Nephron (organoid): ENCODE data around the gene TMPRSS11F.

Experiments
- H3K27ac Mint-ChIP-seq, 3 experiments: 2 replicates each; pipeline ENCODE4 v1.8.0; 2020; ENCODE audit warnings: mixed read lengths in 3 of 3, mild to moderate bottlenecking in 2 of 3, moderate library complexity in 1 of 3
- H3K27me3 Mint-ChIP-seq: 2 replicates; pipeline ENCODE4 v1.8.0; 2021; ENCODE audit warnings: low read depth, mild to moderate bottlenecking, moderate library complexity, mixed read lengths
- H3K36me3 Mint-ChIP-seq: 2 replicates; pipeline ENCODE4 v1.8.0; 2020; ENCODE audit warnings: low read depth, mixed read lengths
- H3K4me1 Mint-ChIP-seq: 2 replicates; pipeline ENCODE4 v1.8.0; 2020; ENCODE audit warnings: mixed read lengths
- H3K4me3 Mint-ChIP-seq, 3 experiments: 2 replicates each; pipeline ENCODE4 v1.8.0; 2020; ENCODE audit warnings: mild to moderate bottlenecking in 3 of 3, mixed read lengths in 3 of 3, moderate library complexity in 2 of 3
- H3K9me3 Mint-ChIP-seq: 2 replicates; pipeline ENCODE4 v1.8.0; 2020; ENCODE audit warnings: mixed read lengths
- TF ChIP-seq, protein P1 (sequence below), 3 experiments: fragments of 200-600 bp; sonication (generic); IDR thresholded peaks; one replicate each; pipeline ENCODE4 v1.5.0; 2021; ENCODE audit warnings: antibody characterized with exemption in 3 of 3; ENCODE audit not compliant: unreplicated experiment in 3 of 3

TMPRSS11F gene

DNA sequence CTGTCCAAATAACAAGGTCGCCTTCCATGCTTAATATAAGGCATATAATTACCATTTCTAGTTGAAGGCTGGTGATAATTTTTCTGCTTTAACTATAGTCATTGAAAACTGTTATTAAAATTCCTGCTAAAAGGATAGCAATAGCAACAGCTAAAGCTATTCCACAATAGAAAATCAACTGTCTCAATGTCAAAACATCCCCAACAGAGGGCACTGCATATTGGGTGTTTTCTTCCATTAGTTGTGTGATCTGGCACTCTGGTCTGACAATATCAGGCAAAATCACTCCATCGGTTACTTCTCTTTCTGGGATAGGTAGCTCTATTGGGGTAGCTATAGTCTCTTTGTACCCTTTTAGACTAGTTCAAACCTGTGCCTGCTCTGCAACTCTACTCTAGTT, 53.5 kb downstream of the TMPRSS11F start:
- Mint-ChIP-seq H3K9me3 (no peaks in the 10 kb centered on the region), H3K4me1 (no peaks in the 10 kb centered on the region), H3K4me3 (no peak overlapping the region), H3K27me3 (no peaks in the 10 kb centered on the region), H3K27ac (no peak overlapping the region), H3K36me3 (no peaks in the 10 kb centered on the region)
- TF ChIP-seq, protein P1, sequence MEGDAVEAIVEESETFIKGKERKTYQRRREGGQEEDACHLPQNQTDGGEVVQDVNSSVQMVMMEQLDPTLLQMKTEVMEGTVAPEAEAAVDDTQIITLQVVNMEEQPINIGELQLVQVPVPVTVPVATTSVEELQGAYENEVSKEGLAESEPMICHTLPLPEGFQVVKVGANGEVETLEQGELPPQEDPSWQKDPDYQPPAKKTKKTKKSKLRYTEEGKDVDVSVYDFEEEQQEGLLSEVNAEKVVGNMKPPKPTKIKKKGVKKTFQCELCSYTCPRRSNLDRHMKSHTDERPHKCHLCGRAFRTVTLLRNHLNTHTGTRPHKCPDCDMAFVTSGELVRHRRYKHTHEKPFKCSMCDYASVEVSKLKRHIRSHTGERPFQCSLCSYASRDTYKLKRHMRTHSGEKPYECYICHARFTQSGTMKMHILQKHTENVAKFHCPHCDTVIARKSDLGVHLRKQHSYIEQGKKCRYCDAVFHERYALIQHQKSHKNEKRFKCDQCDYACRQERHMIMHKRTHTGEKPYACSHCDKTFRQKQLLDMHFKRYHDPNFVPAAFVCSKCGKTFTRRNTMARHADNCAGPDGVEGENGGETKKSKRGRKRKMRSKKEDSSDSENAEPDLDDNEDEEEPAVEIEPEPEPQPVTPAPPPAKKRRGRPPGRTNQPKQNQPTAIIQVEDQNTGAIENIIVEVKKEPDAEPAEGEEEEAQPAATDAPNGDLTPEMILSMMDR (IDR thresholded peaks at IDR 0.05; ENCODE audit: unreplicated experiment in 3 of 3): no peak

DNA sequence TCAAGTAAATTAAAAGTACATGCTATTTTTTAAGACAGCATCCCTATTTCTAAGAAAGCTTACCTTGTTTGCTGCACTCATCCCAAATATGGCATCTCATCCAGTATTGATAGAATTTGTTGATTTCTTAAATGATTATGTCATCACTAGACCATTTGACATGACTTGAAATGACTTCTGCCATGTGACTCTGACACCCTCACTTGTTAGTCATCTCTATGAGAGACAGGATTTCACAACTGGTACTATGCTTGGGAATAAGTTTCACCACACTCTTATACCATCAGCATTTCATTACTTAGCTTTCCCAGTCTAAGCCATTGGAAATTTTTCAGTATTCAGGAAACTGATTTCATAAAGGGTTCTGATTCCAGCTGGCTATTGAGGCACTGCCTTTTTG, 55.3 kb downstream of the TMPRSS11F start:
- Mint-ChIP-seq H3K4me1 (no peaks in the 10 kb centered on the region), H3K9me3 (no peaks in the 10 kb centered on the region), H3K27me3 (no peaks in the 10 kb centered on the region), H3K36me3 (no peaks in the 10 kb centered on the region), H3K27ac (no peak overlapping the region), H3K4me3 (no peak overlapping the region)
- TF ChIP-seq, protein P1 (IDR thresholded peaks at IDR 0.05; ENCODE audit: unreplicated experiment in 3 of 3): no peak

DNA sequence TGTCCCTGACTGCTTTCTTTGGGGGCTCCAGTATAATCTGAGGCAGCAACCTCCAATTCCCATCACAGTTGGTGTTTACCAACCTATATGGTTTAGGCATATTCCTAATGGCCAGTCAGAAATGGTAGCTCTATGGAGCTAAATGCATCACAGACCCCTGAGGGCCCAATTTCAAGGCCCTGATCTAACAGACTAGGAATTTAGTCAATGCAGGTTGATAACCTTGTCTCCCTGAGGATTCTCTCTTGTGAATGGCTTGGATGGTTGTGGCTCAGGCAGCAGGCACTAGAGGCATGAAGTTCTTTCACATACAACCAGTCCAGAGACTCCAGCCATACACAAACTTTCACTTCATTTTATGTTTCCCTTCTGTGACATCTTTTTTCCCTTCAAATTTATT, 59.4 kb downstream of the TMPRSS11F start:
- no peaks in the 10 kb centered on the region for H3K36me3 Mint-ChIP-seq
- TF ChIP-seq, protein P1 (IDR thresholded peaks at IDR 0.05; ENCODE audit: unreplicated experiment in 3 of 3): no peak
- H3K4me3 Mint-ChIP-seq: no peak overlapping the region
- H3K9me3 Mint-ChIP-seq: no peaks in the 10 kb centered on the region
- H3K27me3 Mint-ChIP-seq: no peaks in the 10 kb centered on the region
- no peak overlapping the region for H3K27ac Mint-ChIP-seq
- no peaks in the 10 kb centered on the region for H3K4me1 Mint-ChIP-seq

DNA sequence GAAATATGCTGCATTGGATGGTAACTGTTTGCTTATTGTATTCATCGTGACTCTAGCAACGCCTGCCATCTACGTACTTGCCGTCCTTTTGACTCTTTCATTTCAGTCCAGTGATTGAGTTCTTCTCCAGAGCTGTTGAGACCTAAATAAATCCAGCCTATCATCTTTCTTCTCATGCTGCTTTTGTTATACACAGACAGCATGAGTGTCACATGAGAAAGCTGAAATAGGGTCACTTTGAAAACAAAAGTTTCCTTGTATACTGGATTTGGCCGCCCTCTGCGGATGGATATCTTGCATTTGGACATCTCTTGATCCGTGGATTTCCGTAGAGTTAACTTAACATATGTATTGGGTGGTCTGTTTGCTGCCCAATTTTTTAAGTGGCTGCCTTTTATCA, 67.2 kb downstream of the TMPRSS11F start:
- H3K27me3 Mint-ChIP-seq: no peaks in the 10 kb centered on the region
- H3K27ac Mint-ChIP-seq: no peak overlapping the region
- H3K4me1 Mint-ChIP-seq: peaks cover 5% of the 10 kb centered on the region
- no peaks in the 10 kb centered on the region for H3K9me3 Mint-ChIP-seq
- no peak overlapping the region for H3K4me3 Mint-ChIP-seq
- H3K36me3 Mint-ChIP-seq: no peaks in the 10 kb centered on the region
- TF ChIP-seq, protein P1 (IDR thresholded peaks at IDR 0.05; ENCODE audit: unreplicated experiment in 3 of 3): no peak

DNA sequence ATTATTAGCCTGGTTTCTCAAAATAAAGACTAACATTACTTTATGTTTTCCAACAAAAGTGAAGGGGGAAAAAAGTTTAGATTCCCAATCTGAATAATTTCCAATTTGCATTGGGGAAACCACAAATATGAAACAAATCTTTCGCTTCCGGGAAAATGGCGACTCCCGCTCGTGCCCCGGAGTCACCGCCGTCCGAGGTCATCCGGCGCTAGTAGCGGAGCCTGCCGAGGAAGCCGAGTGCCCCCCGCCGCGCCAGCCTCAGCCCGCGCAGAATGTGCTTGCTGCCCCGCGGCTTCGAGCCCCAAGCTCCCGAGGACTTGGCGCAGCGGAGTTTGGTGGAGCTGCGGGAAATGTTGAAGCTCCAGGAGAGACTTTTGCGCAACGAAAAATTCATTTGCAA, 91.4 kb downstream of the TMPRSS11F start:
- H3K27ac Mint-ChIP-seq: no peak overlapping the region
- H3K9me3 Mint-ChIP-seq: no peaks in the 10 kb centered on the region
- H3K4me3 Mint-ChIP-seq: no peak overlapping the region
- no peaks in the 10 kb centered on the region for H3K4me1 Mint-ChIP-seq
- TF ChIP-seq, protein P1 (IDR thresholded peaks at IDR 0.05; ENCODE audit: unreplicated experiment in 3 of 3): no peak
- no peaks in the 10 kb centered on the region for H3K36me3 Mint-ChIP-seq
- peaks cover 3% of the 10 kb centered on the region for H3K27me3 Mint-ChIP-seq

DNA sequence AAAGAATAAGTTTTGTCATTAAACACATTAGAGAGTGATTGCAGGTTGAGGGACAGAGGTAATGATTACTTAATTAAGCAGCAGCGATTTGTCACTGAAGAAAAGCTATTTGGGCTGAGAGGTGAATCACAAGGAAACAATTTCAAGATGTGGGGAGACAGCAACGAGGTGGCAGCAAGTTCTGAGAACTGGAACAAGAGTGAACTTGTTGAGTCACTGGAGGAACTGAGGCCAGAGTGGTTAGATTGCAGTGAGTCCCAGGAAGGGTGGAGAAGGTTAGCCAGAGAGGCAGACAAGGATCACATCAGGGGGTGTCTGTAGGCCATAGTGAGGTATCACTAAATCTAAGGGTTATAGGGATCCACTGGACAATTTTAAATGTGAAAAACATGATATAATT, 108.5 kb downstream of the TMPRSS11F start:
- H3K4me3 Mint-ChIP-seq: no peak overlapping the region
- TF ChIP-seq, protein P1 (IDR thresholded peaks at IDR 0.05; ENCODE audit: unreplicated experiment in 3 of 3): no peak
- no peaks in the 10 kb centered on the region for H3K4me1 Mint-ChIP-seq
- no peak overlapping the region for H3K27ac Mint-ChIP-seq
- no peaks in the 10 kb centered on the region for H3K27me3 Mint-ChIP-seq
- no peaks in the 10 kb centered on the region for H3K36me3 Mint-ChIP-seq
- H3K9me3 Mint-ChIP-seq: no peaks in the 10 kb centered on the region
